ENCODE results near the gene TENM4. TPM values are rescaled to one million over a fixed set of nuclear protein-coding genes. Genes with fewer than 3 reads are reported as not detected.

TENM4 gene
- total RNA-seq, 1 donor from 2014 or later = 0.63 TPM

GRCh38 chr11:79266396-79266795 lies 174.4 kb downstream of the TENM4 start:
- intact Hi-C loops (cut with micrococcal nuclease) = no loop called here
- H3K36me3 ChIP-seq = no peaks in the 10 kb centered on the region
- H3K4me1 ChIP-seq = no peaks in the 10 kb centered on the region
- H3K27me3 ChIP-seq (ENCODE audit: low read depth) = no peaks in the 10 kb centered on the region
- H3K27ac ChIP-seq (replicated peaks) = no peak overlapping the region
- no peak overlapping the region for H3K4me3 ChIP-seq
- no peak for TF ChIP-seq CTCF (IDR thresholded peaks at IDR 0.05; ENCODE audit: borderline replicate concordance)
- H3K9me3 ChIP-seq (replicated peaks) = no peaks in the 10 kb centered on the region
- no peak for DNase-seq

GRCh38 chr11:79265756-79266322 lies 175.0 kb downstream of the TENM4 start:
- Histone ChIP-seq H3K4me1 (no peaks in the 10 kb centered on the region), H3K9me3 (replicated peaks) (no peaks in the 10 kb centered on the region), H3K36me3 (no peaks in the 10 kb centered on the region), H3K27me3 (ENCODE audit: low read depth) (no peaks in the 10 kb centered on the region), H3K4me3 (no peak overlapping the region), H3K27ac (replicated peaks) (no peak overlapping the region)
- TF ChIP-seq CTCF (IDR thresholded peaks at IDR 0.05; ENCODE audit: borderline replicate concordance) = no peak
- intact Hi-C loops (cut with micrococcal nuclease) = no loop called here
- no peak for DNase-seq

GRCh38 chr11:79264284-79264683 lies 176.5 kb downstream of the TENM4 start:
- Histone ChIP-seq H3K4me3 (no peak overlapping the region), H3K4me1 (no peaks in the 10 kb centered on the region), H3K9me3 (replicated peaks) (no peaks in the 10 kb centered on the region), H3K27ac (replicated peaks) (no peak overlapping the region), H3K27me3 (ENCODE audit: low read depth) (no peaks in the 10 kb centered on the region), H3K36me3 (no peaks in the 10 kb centered on the region)
- no peak for TF ChIP-seq CTCF (IDR thresholded peaks at IDR 0.05; ENCODE audit: borderline replicate concordance)
- no peak for DNase-seq
- intact Hi-C loops (cut with micrococcal nuclease) = no loop called here

GRCh38 chr11:79263001-79263400 lies 177.8 kb downstream of the TENM4 start:
- intact Hi-C loops (cut with micrococcal nuclease) = no loop called here
- no peaks in the 10 kb centered on the region for H3K9me3 ChIP-seq (replicated peaks)
- H3K4me1 ChIP-seq = no peaks in the 10 kb centered on the region
- no peak for TF ChIP-seq CTCF (IDR thresholded peaks at IDR 0.05; ENCODE audit: borderline replicate concordance)
- H3K27ac ChIP-seq (replicated peaks) = peak overlapping the region; percentile 64
- H3K4me3 ChIP-seq = no peak overlapping the region
- H3K27me3 ChIP-seq (ENCODE audit: low read depth) = no peaks in the 10 kb centered on the region
- no peaks in the 10 kb centered on the region for H3K36me3 ChIP-seq
- DNase-seq = peak; percentile 84

- Histone ChIP-seq H3K4me3 (no peak overlapping the region), H3K27me3 (ENCODE audit: low read depth) (no peaks in the 10 kb centered on the region)
Measured at GRCh38 chr11:79262221-79262620, 178.6 kb downstream of the TENM4 start.

More at GRCh38 chr11:79262221-79262620, 178.6 kb downstream of the TENM4 start:
- intact Hi-C loops (cut with micrococcal nuclease) = no loop called here
- Histone ChIP-seq H3K36me3 (no peaks in the 10 kb centered on the region), H3K27ac (replicated peaks) (peak overlapping the region; percentile 64), H3K9me3 (replicated peaks) (no peaks in the 10 kb centered on the region), H3K4me1 (no peaks in the 10 kb centered on the region)
- no peak for DNase-seq
- TF ChIP-seq CTCF (IDR thresholded peaks at IDR 0.05; ENCODE audit: borderline replicate concordance) = no peak
